SK-N-MC (cell line): ENCODE measurements around the gene HHAT.

Source experiments
- EZH2 ChIP-seq: fragments of 200-600 bp; sonication (generic); IDR thresholded peaks from one replicate; pipeline ENCODE4 v1.6.1; 2017; ENCODE audit warnings: antibody characterized with exemption
- FOXP2 ChIP-seq: optimal IDR thresholded peaks from 2 replicates; pipeline ENCODE3; 2011; ENCODE audit warnings: mild to moderate bottlenecking, moderate library complexity; ENCODE audit not compliant: insufficient read depth; ENCODE audit errors: extremely low read length, control extremely low read depth
- POLR2AphosphoS5 ChIP-seq: IDR thresholded peaks from 2 replicates; pipeline ENCODE4 v1.6.1; 2012; ENCODE audit warnings: mild to moderate bottlenecking, low read depth, low read length, borderline replicate concordance

GRCh38 chr1:210289248-210289647 is 39.5 kb upstream of the HHAT start:
- TF ChIP-seq EZH2: no peak
- TF ChIP-seq POLR2AphosphoS5: no peak
- no peak for TF ChIP-seq FOXP2
